H1 (cell line): ENCODE data around the gene ZNF23. TPM values are rescaled to one million over a fixed set of nuclear protein-coding genes. Genes with fewer than 3 reads are reported as not detected.

Experiments
- CTCF ChIA-PET: fragments of 300-600 bp; sonication (Branson Sonifier 250); formaldehyde crosslinking; loops from one replicate; lab custom pipeline; 2021; ENCODE audit not compliant: partially characterized antibody; lab: Charles Lee
- POLR2A ChIA-PET: fragments of 300-600 bp; sonication (Branson Sonifier 250); formaldehyde crosslinking; loops from one replicate; lab custom pipeline; 2021; ENCODE audit warnings: inconsistent platforms; ENCODE audit not compliant: partially characterized antibody; lab: Charles Lee
- DNase-seq, 2 experiments: peaks; one replicate each; pipeline versions ENCODE4 v3.0.0 to v3.0.0-alpha.2; 2010 to 2022; ENCODE audit warnings: low spot score in 2 of 2, low read depth in 1 of 2, mixed read lengths in 1 of 2
- FAIRE-seq: peaks from 2 replicates; lab custom pipeline; 2011; peaks lifted over from hg19 to GRCh38; lab: Jason Lieb, UNC
- H2AFZ ChIP-seq: 2 replicates; pipeline ENCODE4 v1.8.1; 2012; ENCODE audit warnings: low read length, inconsistent platforms
- H2AK5ac ChIP-seq: 2 replicates; pipeline ENCODE4 v1.6.1; 2013; ENCODE audit warnings: low read depth, low read length
- H2BK120ac ChIP-seq: replicated peaks from 2 replicates; pipeline ENCODE3; 2013; ENCODE audit warnings: low read depth, low read length, inconsistent platforms
- H2BK12ac ChIP-seq: 2 replicates; pipeline ENCODE4 v1.6.1; 2013; ENCODE audit warnings: low read depth, low read length
- H2BK15ac ChIP-seq: 2 replicates; pipeline ENCODE4 v1.6.1; 2013; ENCODE audit warnings: low read length
- H2BK20ac ChIP-seq: 2 replicates; pipeline ENCODE4 v1.6.1; 2013; ENCODE audit warnings: low read length
- H2BK5ac ChIP-seq: 2 replicates; pipeline ENCODE4 v1.6.1; 2013; ENCODE audit warnings: low read depth, low read length
- H3K14ac ChIP-seq: 2 replicates; pipeline ENCODE4 v1.6.1; 2013; ENCODE audit warnings: inconsistent platforms; ENCODE audit not compliant: insufficient read length
- H3K18ac ChIP-seq: 2 replicates; pipeline ENCODE4 v1.6.1; 2013; ENCODE audit warnings: low read length; ENCODE audit errors: extremely low read depth
- H3K23ac ChIP-seq: 2 replicates; pipeline ENCODE4 v1.6.1; 2013; ENCODE audit warnings: inconsistent platforms; ENCODE audit not compliant: insufficient read length
- H3K23me2 ChIP-seq: 2 replicates; pipeline ENCODE4 v1.6.1; 2013; ENCODE audit warnings: low read depth, low read length
- H3K27ac ChIP-seq: 2 replicates; pipeline ENCODE4 v1.6.1; 2011; ENCODE audit warnings: low read depth, low read length, inconsistent platforms
- H3K27me3 ChIP-seq, 4 experiments: replicated peaks in 1 of 4; 1 replicate in 1 of 4; 2 replicates in 3 of 4; pipeline versions ENCODE4 v1.6.1 to v1.8.1; 2011 to 2013; ENCODE audit warnings: low read length in 3 of 4, mild to moderate bottlenecking in 3 of 4, inconsistent platforms in 2 of 4, mixed read lengths in 2 of 4, moderate library complexity in 1 of 4; ENCODE audit not compliant: control insufficient read depth in 3 of 4, insufficient read depth in 3 of 4; ENCODE audit errors: extremely low read depth in 1 of 4
- H3K36me3 ChIP-seq, 4 experiments: 2 replicates each; pipeline versions ENCODE4 v1.6.1 to v1.8.1; 2011 to 2013; ENCODE audit warnings: mild to moderate bottlenecking in 4 of 4, low read length in 3 of 4, moderate library complexity in 2 of 4, control low read depth in 1 of 4, inconsistent platforms in 1 of 4; ENCODE audit not compliant: insufficient read depth in 4 of 4, control insufficient read depth in 2 of 4
- H3K4ac ChIP-seq: replicated peaks from 2 replicates; pipeline ENCODE3; 2013; ENCODE audit warnings: low read length, low read depth, mixed read lengths, inconsistent platforms; ENCODE audit not compliant: insufficient read length
- H3K4me1 ChIP-seq, 4 experiments: replicated peaks in 1 of 4; 1 replicate in 1 of 4; 2 replicates in 3 of 4; pipeline versions ENCODE4 v1.6.1 to v1.8.1; 2011 to 2013; ENCODE audit warnings: low read length in 3 of 4, inconsistent platforms in 2 of 4, mixed read lengths in 1 of 4; ENCODE audit not compliant: insufficient read depth in 4 of 4, control insufficient read depth in 3 of 4
- H3K4me2 ChIP-seq, 2 experiments: 2 replicates each; pipeline versions ENCODE4 v1.6.1 to v1.8.1; 2011 to 2013; ENCODE audit warnings: low read depth in 2 of 2, low read length in 2 of 2, control low read depth in 1 of 2, inconsistent platforms in 1 of 2, mild to moderate bottlenecking in 1 of 2; ENCODE audit not compliant: insufficient read depth in 1 of 2
- H3K4me3 ChIP-seq, 4 experiments: fragments of 200-600, 300-600 bp in 1 of 4; sonication (generic), shearing (Covaris generic), sonication (Bioruptor Twin) in 1 of 4; 2 replicates each; pipeline versions ENCODE4 v1.5.1 to v1.8.1; 2011 to 2016; ENCODE audit warnings: low read length in 4 of 4, low read depth in 3 of 4, control low read depth in 2 of 4, inconsistent platforms in 2 of 4, mild to moderate bottlenecking in 2 of 4, mixed read lengths in 1 of 4, moderate library complexity in 1 of 4; ENCODE audit not compliant: insufficient read depth in 2 of 4; ENCODE audit errors: extremely low read depth in 1 of 4
- H3K56ac ChIP-seq: replicated peaks from 2 replicates; pipeline ENCODE3; 2013; ENCODE audit warnings: low read depth, mild to moderate bottlenecking, mixed read lengths, low read length, inconsistent platforms; ENCODE audit not compliant: insufficient read length
- H3K79me1 ChIP-seq: 2 replicates; pipeline ENCODE4 v1.6.1; 2013; ENCODE audit warnings: low read depth, low read length, control low read depth
- H3K79me2 ChIP-seq, 2 experiments: 2 replicates each; pipeline versions ENCODE4 v1.6.1 to v1.8.1; 2012 to 2013; ENCODE audit warnings: low read length in 2 of 2, mild to moderate bottlenecking in 2 of 2, inconsistent platforms in 1 of 2; ENCODE audit not compliant: insufficient read depth in 2 of 2, control insufficient read depth in 1 of 2
- H3K9ac ChIP-seq, 4 experiments: replicated peaks in 1 of 4; 1 replicate in 1 of 4; 2 replicates in 3 of 4; pipeline versions ENCODE4 v1.6.1 to v1.8.1; 2011 to 2013; ENCODE audit warnings: low read depth in 3 of 4, low read length in 3 of 4, control low read depth in 2 of 4, mild to moderate bottlenecking in 2 of 4, moderate library complexity in 2 of 4, inconsistent platforms in 1 of 4; ENCODE audit errors: extremely low read depth in 1 of 4
- H3K9me3 ChIP-seq, 2 experiments: 2 replicates each; pipeline versions ENCODE4 v1.6.1 to v1.8.1; 2012 to 2013; ENCODE audit warnings: mild to moderate bottlenecking in 2 of 2, moderate library complexity in 2 of 2, control low read depth in 1 of 2, inconsistent platforms in 1 of 2, low read depth in 1 of 2, low read length in 1 of 2, mixed read lengths in 1 of 2; ENCODE audit not compliant: insufficient read depth in 2 of 2
- H4K20me1 ChIP-seq, 2 experiments: replicated peaks in 1 of 2; 2 replicates each; pipeline versions ENCODE3 to v1.8.1; 2011 to 2013; ENCODE audit warnings: inconsistent platforms in 2 of 2, low read length in 2 of 2, mild to moderate bottlenecking in 1 of 2; ENCODE audit not compliant: insufficient read depth in 2 of 2, control insufficient read depth in 1 of 2
- H4K5ac ChIP-seq: 2 replicates; pipeline ENCODE4 v1.6.1; 2013; ENCODE audit warnings: low read length, low read depth, mixed read lengths, inconsistent platforms; ENCODE audit not compliant: insufficient read length
- H4K8ac ChIP-seq: 2 replicates; pipeline ENCODE4 v1.8.0; 2013; ENCODE audit warnings: mild to moderate bottlenecking, moderate library complexity, low read length, inconsistent platforms; ENCODE audit not compliant: insufficient read depth; ENCODE audit errors: extremely low read depth
- H4K91ac ChIP-seq: replicated peaks from 2 replicates; pipeline ENCODE3; 2013; ENCODE audit warnings: low read length, mixed read lengths, inconsistent platforms; ENCODE audit not compliant: insufficient read length
- BCL11A ChIP-seq, 2 experiments: IDR thresholded peaks; one replicate each; pipeline ENCODE4 v1.6.1; 2011; ENCODE audit warnings: low read depth in 2 of 2, low read length in 2 of 2, mild to moderate bottlenecking in 2 of 2
- CEBPB ChIP-seq: IDR thresholded peaks from 2 replicates; pipeline ENCODE4 v1.6.1; 2012; ENCODE audit warnings: low read depth, low read length
- HDAC2 ChIP-seq, 2 experiments: fragments of 300-600 bp in 1 of 2; sonication (generic) in 1 of 2; IDR thresholded peaks; 2 replicates each; pipeline ENCODE4 v1.6.1; 2011 to 2012; ENCODE audit warnings: low read depth in 2 of 2, low read length in 2 of 2, mild to moderate bottlenecking in 2 of 2, moderate library complexity in 2 of 2, borderline replicate concordance in 1 of 2, inconsistent platforms in 1 of 2
- JUND ChIP-seq: IDR thresholded peaks from 2 replicates; pipeline ENCODE4 v1.6.1; 2011; ENCODE audit warnings: mild to moderate bottlenecking, improper control_type of control experiment, low read length
- MAFK ChIP-seq: IDR thresholded peaks from 2 replicates; pipeline ENCODE4 v1.6.1; 2012; ENCODE audit warnings: low read depth, mild to moderate bottlenecking, improper control_type of control experiment, low read length
- NANOG ChIP-seq: IDR thresholded peaks from 2 replicates; pipeline ENCODE4 v1.6.1; 2011; ENCODE audit warnings: low read length, low read depth, mild to moderate bottlenecking, inconsistent platforms; ENCODE audit not compliant: insufficient read depth, poor library complexity, severe bottlenecking
- RBBP5 ChIP-seq: IDR thresholded peaks from 2 replicates; pipeline ENCODE4 v1.7.1; 2012; ENCODE audit warnings: low read depth, mild to moderate bottlenecking, inconsistent platforms, low read length, moderate library complexity, borderline replicate concordance
- RFX5 ChIP-seq: IDR thresholded peaks from 2 replicates; pipeline ENCODE4 v1.6.1; 2011; ENCODE audit warnings: low read depth, low read length, improper control_type of control experiment, borderline replicate concordance
- SIX5 ChIP-seq: IDR thresholded peaks from 2 replicates; pipeline ENCODE4 v1.6.1; 2011; ENCODE audit warnings: mild to moderate bottlenecking, low read depth, low read length
- SUZ12 ChIP-seq: fragments of 200-600 bp; sonication (generic); IDR thresholded peaks from 2 replicates; pipeline ENCODE4 v1.6.1; 2012; ENCODE audit warnings: mild to moderate bottlenecking, inconsistent platforms, low read length, moderate library complexity, mixed read lengths
- TCF12 ChIP-seq: IDR thresholded peaks from 2 replicates; pipeline ENCODE4 v1.6.1; 2011; ENCODE audit warnings: low read depth, mild to moderate bottlenecking, low read length
- USF2 ChIP-seq: IDR thresholded peaks from 2 replicates; pipeline ENCODE4 v1.6.1; 2011; ENCODE audit warnings: low read length, improper control_type of control experiment
- ZNF274 ChIP-seq: IDR thresholded peaks from 2 replicates; pipeline ENCODE4 v1.7.0; 2012; ENCODE audit warnings: low read length, borderline replicate concordance; ENCODE audit errors: extremely low read depth
- WGBS, 2 experiments: shearing (Covaris generic) in 1 of 2; methylation state at CpG; one replicate each; pipeline versions ENCODE4 v1.1.6 to v1.1.7; 2013 to 2015; ENCODE audit warnings: low lambda C conversion rate in 2 of 2, mixed read lengths in 2 of 2, inconsistent platforms in 1 of 2, low coverage in 1 of 2, missing lambda C conversion rate in 1 of 2; ENCODE audit not compliant: insufficient replicate concordance in 2 of 2, insufficient coverage in 1 of 2, insufficient read length in 1 of 2; ENCODE audit errors: extremely low coverage in 1 of 2, missing lambda C conversion rate in 1 of 2; 5-methylcytosine and 5-hydroxymethylcytosine counted together
- polyA plus RNA-seq, 7 experiments: library from polyadenylated mRNA; depleted of rRNA in 3 of 7; stranded (reverse) in 5 of 7; unstranded in 2 of 7; fragments of >200 nt in 5 of 7; fragments of 200-250 nt in 2 of 7; gene quantifications; 1 replicate in 5 of 7; 2 replicates in 1 of 7; 4 replicates in 1 of 7; pipeline versions ENCODE4 v1.2.1 to v1.2.3, GENCODE V29; 2011 to 2013; ENCODE audit warnings: missing spikeins in 2 of 7, mixed read lengths in 2 of 7
- total RNA-seq: library from RNA; stranded (reverse); fragmentation: NEBNext Ultra II Directional; extraction: Animal tissue kit (Norgen Biotek cat#: 25700); gene quantifications from 2 replicates; pipeline ENCODE4 v1.2.1, GENCODE V29; 2021

Gene ZNF23
- total and polyA plus RNA-seq, 2 of the 8 experiments (the other 6 are each of a cell fraction or from before 2014, with no cell fraction given) = 2.4 to 10.2 TPM

- Histone ChIP-seq H3K9me3 (no peaks in the 10 kb centered on the region), H4K8ac (no peak overlapping the region), H3K23me2 (no peaks in the 10 kb centered on the region), H3K23ac (no peak overlapping the region), H2BK5ac (no peak overlapping the region), H3K4me1 (no peaks in the 10 kb centered on the region), H2BK12ac (no peak overlapping the region), H3K27me3 (no peaks in the 10 kb centered on the region), H2AK5ac (no peak overlapping the region), H3K56ac (no peak overlapping the region), H3K27ac (no peak overlapping the region), H3K36me3 (peaks cover 0 to 2% (median 2%) of the 10 kb centered on the region in 4 experiments; a peak in 2 of 8 replicates), H3K18ac (no peak overlapping the region), H2BK120ac (no peak overlapping the region), H2BK15ac (no peak overlapping the region), H3K4ac (no peak overlapping the region), H3K79me1 (no peaks in the 10 kb centered on the region; the same call in 1 of the 2 replicates), H2AFZ (no peak overlapping the region), H3K9ac (no peak overlapping the region), H4K91ac (no peak overlapping the region), H3K79me2 (no peaks in the 10 kb centered on the region), H3K4me2 (no peak overlapping the region), H2BK20ac (no peak overlapping the region), H4K5ac (no peak overlapping the region), H3K4me3 (no peak overlapping the region), H3K14ac (no peak overlapping the region), H4K20me1 (peaks cover 0 to 2% of the 10 kb centered on the region in 2 experiments)
- 83% methylated on average over 2 of the region's 2 CpGs; no CpG with 5 or more reads in 1 of the 2 experiments for WGBS, 2 experiments
- FAIRE-seq (no peak), DNase-seq (no peak)
- ChIA-PET POLR2A (interaction anchor here (0.9 to 1.6 kb wide), 4 partner anchors 9 to 26 kb away, joined by 3 to 8 read pairs (median 4); partner anchors contain the start of gene ZNF23), CTCF (interaction anchor here (0.7 to 4.2 kb wide), 7 partner anchors 8 to 139 kb away, joined by 3 to 21 read pairs (median 5); no protein-coding TSS in a partner anchor)
- TF ChIP-seq BCL11A (IDR thresholded peaks at IDR 0.05; ENCODE audit: low read depth in 2 of 2, low read length in 2 of 2) = no peak
- TF ChIP-seq NANOG = no peak
- TF ChIP-seq TCF12 = no peak
- TF ChIP-seq JUND = no peak
- no peak for TF ChIP-seq ZNF274
- no peak for TF ChIP-seq CEBPB
- no peak for TF ChIP-seq RBBP5
- no peak for TF ChIP-seq SUZ12
- TF ChIP-seq RFX5 = no peak
- no peak for TF ChIP-seq MAFK
- no peak for TF ChIP-seq USF2
- no peak for TF ChIP-seq SIX5
- TF ChIP-seq HDAC2 (IDR thresholded peaks at IDR 0.05; ENCODE audit: borderline replicate concordance in 1 of 2, low read depth in 2 of 2, low read length in 2 of 2) = no peak
Observed at GRCh38 chr16:71472051-71472450, 10.0 kb upstream of the ZNF23 start.
